ENCODE results near the gene SHBG. TPM values are rescaled to one million over a fixed set of nuclear protein-coding genes. Genes with fewer than 3 reads are reported as not detected.
"Not testable (repeated sequence)": the region's sequence is repeated elsewhere in the genome, so short reads cannot be mapped to it uniquely, and the experiment has no call there.

Gene SHBG
- total RNA-seq, 4 donors from 2014 or later = 0.21 to 1.1 TPM; not detected in 2

DNA sequence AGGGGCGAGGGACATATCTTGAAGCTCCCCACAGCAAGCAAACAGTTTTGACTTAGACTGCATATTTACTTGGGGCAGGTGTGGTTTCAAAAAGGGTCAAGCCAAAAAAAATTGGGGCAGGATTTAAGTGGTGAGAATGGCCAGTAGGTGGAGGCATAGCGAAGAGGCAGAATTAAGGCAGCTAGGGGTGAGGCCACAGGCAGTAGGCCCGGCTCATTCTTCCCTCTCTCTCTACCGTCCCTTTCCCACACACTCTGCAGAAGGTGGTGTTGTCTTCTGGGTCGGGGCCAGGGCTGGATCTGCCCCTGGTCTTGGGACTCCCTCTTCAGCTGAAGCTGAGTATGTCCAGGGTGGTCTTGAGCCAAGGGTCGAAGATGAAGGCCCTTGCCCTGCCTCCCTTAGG lies 2.6 kb downstream of the SHBG start:
- Histone ChIP-seq H3K4me1 (no peaks in the 10 kb centered on the region), H3K4me3 (no peak overlapping the region), H3K36me3 (no peaks in the 10 kb centered on the region), H3K9me3 (no peaks in the 10 kb centered on the region), H3K27ac (no peak overlapping the region), H3K27me3 (no peaks in the 10 kb centered on the region)
- TF ChIP-seq POLR2A (IDR thresholded peaks at IDR 0.05) = no peak
- TF ChIP-seq, protein P1, sequence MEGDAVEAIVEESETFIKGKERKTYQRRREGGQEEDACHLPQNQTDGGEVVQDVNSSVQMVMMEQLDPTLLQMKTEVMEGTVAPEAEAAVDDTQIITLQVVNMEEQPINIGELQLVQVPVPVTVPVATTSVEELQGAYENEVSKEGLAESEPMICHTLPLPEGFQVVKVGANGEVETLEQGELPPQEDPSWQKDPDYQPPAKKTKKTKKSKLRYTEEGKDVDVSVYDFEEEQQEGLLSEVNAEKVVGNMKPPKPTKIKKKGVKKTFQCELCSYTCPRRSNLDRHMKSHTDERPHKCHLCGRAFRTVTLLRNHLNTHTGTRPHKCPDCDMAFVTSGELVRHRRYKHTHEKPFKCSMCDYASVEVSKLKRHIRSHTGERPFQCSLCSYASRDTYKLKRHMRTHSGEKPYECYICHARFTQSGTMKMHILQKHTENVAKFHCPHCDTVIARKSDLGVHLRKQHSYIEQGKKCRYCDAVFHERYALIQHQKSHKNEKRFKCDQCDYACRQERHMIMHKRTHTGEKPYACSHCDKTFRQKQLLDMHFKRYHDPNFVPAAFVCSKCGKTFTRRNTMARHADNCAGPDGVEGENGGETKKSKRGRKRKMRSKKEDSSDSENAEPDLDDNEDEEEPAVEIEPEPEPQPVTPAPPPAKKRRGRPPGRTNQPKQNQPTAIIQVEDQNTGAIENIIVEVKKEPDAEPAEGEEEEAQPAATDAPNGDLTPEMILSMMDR (IDR thresholded peaks at IDR 0.05) = peak in 2 of 4 experiments; percentile 14 to 22
- DNase-seq = no peak
- intact Hi-C loops (cut with DNase I; ENCODE audit: low total_unique reads) = no loop called here

DNA sequence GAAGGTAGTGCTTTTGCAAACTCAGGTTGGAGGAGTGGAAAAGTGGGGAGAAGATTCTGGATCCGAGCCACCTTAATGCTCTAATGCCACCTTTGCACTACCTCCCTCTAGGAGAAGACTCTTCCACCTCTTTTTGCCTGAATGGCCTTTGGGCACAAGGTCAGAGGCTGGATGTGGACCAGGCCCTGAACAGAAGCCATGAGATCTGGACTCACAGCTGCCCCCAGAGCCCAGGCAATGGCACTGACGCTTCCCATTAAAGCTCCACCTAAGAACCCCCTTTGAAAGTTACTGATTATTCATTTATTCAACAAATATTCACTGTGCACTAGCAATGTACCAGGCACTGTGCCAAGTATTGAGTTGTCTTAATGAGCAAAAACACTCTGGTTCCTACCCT lies 3.2 kb downstream of the SHBG start:
- intact Hi-C loops (cut with DNase I; ENCODE audit: low total_unique reads) = no loop called here
- H3K36me3 ChIP-seq = no peaks in the 10 kb centered on the region
- no peaks in the 10 kb centered on the region for H3K4me1 ChIP-seq
- no peaks in the 10 kb centered on the region for H3K9me3 ChIP-seq
- no peak for DNase-seq
- no peak overlapping the region for H3K27ac ChIP-seq
- H3K4me3 ChIP-seq = no peak overlapping the region
- no peaks in the 10 kb centered on the region for H3K27me3 ChIP-seq
- no peak for TF ChIP-seq POLR2A (IDR thresholded peaks at IDR 0.05)
- TF ChIP-seq, protein P1 (IDR thresholded peaks at IDR 0.05) = no peak

DNA sequence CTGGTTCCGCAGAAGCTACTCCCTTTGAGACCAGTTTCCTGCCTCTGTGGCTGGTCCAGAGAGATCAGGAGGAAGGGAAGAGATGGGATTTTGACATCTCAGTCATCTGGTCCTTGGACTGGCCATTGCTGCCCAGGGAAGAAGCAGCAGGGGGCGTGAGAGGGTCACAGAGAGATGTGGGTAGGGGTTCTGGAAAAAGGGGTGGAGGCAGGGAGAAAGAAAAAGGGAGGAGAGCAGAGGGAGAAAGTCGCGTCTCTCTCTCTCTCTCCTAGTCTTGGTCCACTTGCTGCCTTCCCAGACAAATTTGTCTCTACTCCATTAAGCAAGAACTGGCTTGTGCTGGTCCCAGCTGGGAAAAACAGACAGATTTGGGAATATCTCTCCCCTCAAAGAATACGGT lies 4.4 kb downstream of the SHBG start:
- no peaks in the 10 kb centered on the region for H3K27me3 ChIP-seq
- H3K36me3 ChIP-seq = no peaks in the 10 kb centered on the region
- no peaks in the 10 kb centered on the region for H3K4me1 ChIP-seq
- peak in 1 of 2 donors; percentile 44 for DNase-seq
- H3K27ac ChIP-seq = no peak overlapping the region
- intact Hi-C loops (cut with DNase I; ENCODE audit: low total_unique reads) = no loop called here
- H3K4me3 ChIP-seq = no peak overlapping the region
- TF ChIP-seq, protein P1 (IDR thresholded peaks at IDR 0.05) = peak; percentile 17 to 59 (median 34)
- no peak for TF ChIP-seq POLR2A (IDR thresholded peaks at IDR 0.05)
- no peaks in the 10 kb centered on the region for H3K9me3 ChIP-seq

DNA sequence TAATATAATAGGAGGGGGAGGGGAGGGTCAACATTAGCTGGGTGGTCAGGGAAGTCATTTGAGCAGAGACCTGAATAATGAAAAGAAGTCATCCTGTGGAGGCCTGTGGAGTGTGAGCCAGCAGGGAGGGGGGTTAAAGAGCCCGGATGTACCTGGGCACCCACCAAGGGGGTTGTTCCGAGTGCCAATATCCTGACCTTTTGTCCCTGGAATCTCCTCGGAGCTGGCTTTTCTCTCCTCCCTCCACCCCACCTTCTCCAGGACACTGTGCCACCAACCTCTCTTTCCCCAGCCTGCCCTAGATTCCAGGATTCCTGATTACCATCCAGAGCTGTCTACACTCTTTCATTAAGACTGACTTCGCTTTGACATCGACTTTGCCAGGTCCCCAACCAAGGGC lies 6.2 kb downstream of the SHBG start:
- Histone ChIP-seq H3K4me3 (no peak overlapping the region), H3K27ac (no peak overlapping the region), H3K36me3 (no peaks in the 10 kb centered on the region), H3K4me1 (no peaks in the 10 kb centered on the region), H3K27me3 (no peaks in the 10 kb centered on the region), H3K9me3 (no peaks in the 10 kb centered on the region)
- intact Hi-C loops (cut with DNase I; ENCODE audit: low total_unique reads) = no loop called here
- DNase-seq = no peak
- TF ChIP-seq POLR2A (IDR thresholded peaks at IDR 0.05) = no peak
- TF ChIP-seq, protein P1 (IDR thresholded peaks at IDR 0.05) = no peak

DNA sequence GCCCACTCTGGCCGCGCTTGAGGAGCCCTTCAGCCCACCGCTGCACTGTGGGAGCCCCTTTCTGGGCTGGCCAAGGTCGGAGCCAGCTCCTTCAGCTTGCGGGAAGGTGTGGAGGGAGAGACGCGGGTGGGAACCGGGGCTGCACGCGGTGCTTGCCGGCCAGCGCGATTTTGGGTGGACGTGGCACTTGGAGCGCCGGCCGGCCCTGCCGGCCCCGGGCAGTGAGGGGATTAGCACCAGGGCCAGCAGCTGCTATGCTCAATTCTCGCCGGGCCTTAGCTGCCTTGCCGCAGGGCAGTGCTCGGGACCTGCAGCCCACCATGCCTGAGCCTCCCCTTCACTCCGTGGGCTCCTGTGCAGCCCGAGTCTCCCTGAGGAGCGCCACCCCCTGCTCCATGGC lies 10.8 kb downstream of the SHBG start:
- H3K9me3 ChIP-seq = no peaks in the 10 kb centered on the region
- no peak overlapping the region for H3K27ac ChIP-seq
- TF ChIP-seq, protein P1 (IDR thresholded peaks at IDR 0.05) = no peak
- no peak for TF ChIP-seq POLR2A (IDR thresholded peaks at IDR 0.05)
- intact Hi-C loops (cut with DNase I; ENCODE audit: low total_unique reads) = no loop called here
- H3K27me3 ChIP-seq = no peaks in the 10 kb centered on the region
- DNase-seq = no peak
- H3K36me3 ChIP-seq = no peaks in the 10 kb centered on the region
- no peaks in the 10 kb centered on the region for H3K4me1 ChIP-seq
- no peak overlapping the region for H3K4me3 ChIP-seq

DNA sequence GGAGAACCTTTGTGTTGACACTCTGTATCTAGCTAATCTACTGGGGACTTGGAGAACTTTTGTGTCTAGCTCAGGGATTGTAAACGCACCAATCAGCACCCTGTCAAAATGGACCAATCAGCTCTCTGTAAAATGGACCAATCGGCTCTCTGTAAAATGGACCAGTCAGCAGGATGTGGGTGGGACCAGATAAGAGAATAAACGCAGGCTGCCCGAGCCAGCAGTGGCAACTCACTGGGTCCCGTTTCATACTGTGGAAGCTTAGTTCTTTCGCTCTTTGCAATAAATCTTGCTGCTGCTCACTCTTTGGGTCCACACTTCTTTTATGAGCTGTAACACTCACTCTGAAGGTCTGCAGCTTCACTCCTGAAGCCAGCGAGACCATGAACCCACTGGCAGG lies 11.7 kb downstream of the SHBG start:
- intact Hi-C loops (cut with DNase I; ENCODE audit: low total_unique reads); H3K4me1 ChIP-seq; H3K36me3 ChIP-seq; H3K9me3 ChIP-seq; DNase-seq; H3K27me3 ChIP-seq; H3K4me3 ChIP-seq; H3K27ac ChIP-seq: not testable (repeated sequence)
